Measurements from ENCODE around the gene AP3S2. TPM values are rescaled to one million over a fixed set of nuclear protein-coding genes. Genes with fewer than 3 reads are reported as not detected.

The AP3S2 gene
- total and polyA plus RNA-seq, 4 donors = 8.4 to 73.5 (median 25.9) TPM

- TF ChIP-seq CTCF (IDR thresholded peaks at IDR 0.05; ENCODE audit: low read depth, low read length, missing input control) (no peak), MAX (IDR thresholded peaks at IDR 0.05) (no peak), RAD21 (IDR thresholded peaks at IDR 0.05) (no peak), HNF4G (IDR thresholded peaks at IDR 0.05) (no peak), FOXA2 (IDR thresholded peaks at IDR 0.05) (no peak), GABPA (IDR thresholded peaks at IDR 0.05 in 1 of 2, conservative IDR thresholded peaks at IDR 0.05 in 1 of 2) (no peak), YY1 (IDR thresholded peaks at IDR 0.05) (no peak), FOXA1 (IDR thresholded peaks at IDR 0.05) (no peak), NR2F2 (IDR thresholded peaks at IDR 0.05) (no peak)
- peaks cover 0 to 5% (median 2%) of the 10 kb centered on the region in 4 donors for H3K36me3 ChIP-seq (ENCODE audit: control insufficient read depth in 4 of 4, insufficient read depth in 3 of 4, low read depth in 1 of 4, low read length in 3 of 4)
- H3K4me1 ChIP-seq (ENCODE audit: control insufficient read depth in 4 of 4, insufficient read depth in 4 of 4, low read length in 3 of 4) = peaks cover 0 to 7% (median 2%) of the 10 kb centered on the region in 4 donors
- no peak overlapping the region for H3K27ac ChIP-seq (ENCODE audit: low read depth in 1 of 2, low read length in 2 of 2)
- DNase-seq (ENCODE audit: low spot score) = no peak
- H3K9me3 ChIP-seq (ENCODE audit: control insufficient read depth in 4 of 4, low read length in 3 of 4) = no peaks in the 10 kb centered on the region
- H3K27me3 ChIP-seq (ENCODE audit: control insufficient read depth in 4 of 4, insufficient read depth in 4 of 4, low read length in 3 of 4) = no peaks in the 10 kb centered on the region
- H3K9ac ChIP-seq (ENCODE audit: low read depth in 1 of 2, low read length in 2 of 2) = no peak overlapping the region
- WGBS = 82% methylated on average over 2 of the region's 2 CpGs
- H3K4me3 ChIP-seq (ENCODE audit: low read depth in 1 of 3, low read length in 3 of 3) = no peak overlapping the region
These were observed 4.4 kb upstream of the AP3S2 start for GRCh38 chr15:89898146-89898545.

- DNase-seq (ENCODE audit: low spot score) = no peak
- Histone ChIP-seq H3K4me1 (ENCODE audit: control insufficient read depth in 4 of 4, insufficient read depth in 4 of 4, low read length in 3 of 4) (peaks cover 2 to 23% (median 9%) of the 10 kb centered on the region in 4 donors), H3K4me3 (ENCODE audit: low read depth in 1 of 3, low read length in 3 of 3) (peak overlapping the region; percentile 73 to 99 (median 86))
These were observed 767 bp downstream of the AP3S2 start for GRCh38 chr15:89893027-89893426.

More at GRCh38 chr15:89893027-89893426, 767 bp downstream of the AP3S2 start:
- Histone ChIP-seq H3K9ac (ENCODE audit: low read depth in 1 of 2, low read length in 2 of 2) (peak overlapping the region; percentile 97 to 99), H3K27me3 (ENCODE audit: control insufficient read depth in 4 of 4, insufficient read depth in 4 of 4, low read length in 3 of 4) (no peaks in the 10 kb centered on the region), H3K27ac (ENCODE audit: low read depth in 1 of 2, low read length in 2 of 2) (peak overlapping the region; percentile 88 to 96), H3K9me3 (ENCODE audit: control insufficient read depth in 4 of 4, low read length in 3 of 4) (no peaks in the 10 kb centered on the region), H3K36me3 (ENCODE audit: control insufficient read depth in 4 of 4, insufficient read depth in 3 of 4, low read depth in 1 of 4, low read length in 3 of 4) (peaks cover 0 to 15% (median 10%) of the 10 kb centered on the region in 4 donors)
- TF ChIP-seq CTCF (IDR thresholded peaks at IDR 0.05; ENCODE audit: low read depth, low read length, missing input control) (no peak), YY1 (IDR thresholded peaks at IDR 0.05) (no peak), HNF4A (conservative IDR thresholded peaks at IDR 0.05) (no peak), MAX (IDR thresholded peaks at IDR 0.05) (no peak), NR2F2 (IDR thresholded peaks at IDR 0.05) (no peak), RXRA (IDR thresholded peaks at IDR 0.05) (no peak), GABPA (IDR thresholded peaks at IDR 0.05 in 1 of 2, conservative IDR thresholded peaks at IDR 0.05 in 1 of 2) (no peak), ZBTB33 (IDR thresholded peaks at IDR 0.05) (no peak), REST (IDR thresholded peaks at IDR 0.05) (no peak), FOXA2 (IDR thresholded peaks at IDR 0.05) (no peak), FOXA1 (IDR thresholded peaks at IDR 0.05) (no peak), RAD21 (IDR thresholded peaks at IDR 0.05) (no peak), EGR1 (IDR thresholded peaks at IDR 0.05; ENCODE audit: low read depth in 2 of 2) (no peak), JUND (IDR thresholded peaks at IDR 0.05) (no peak), ATF3 (IDR thresholded peaks at IDR 0.05) (no peak), SP1 (IDR thresholded peaks at IDR 0.05) (no peak), HNF4G (IDR thresholded peaks at IDR 0.05) (no peak)
- 15% methylated on average over 6 of the region's 6 CpGs for WGBS
